Stimulated activated CD8-positive, alpha-beta memory T cell treated with anti-CD3 and anti-CD28 coated beads, Interleukin-15, amount 100 ng/mL, for 1 hour (primary cell): Measurements from ENCODE around the gene HRAS.

Experiments used
- DNase-seq: peaks from one replicate; pipeline ENCODE4 v3.0.0-alpha.2; 2020; ENCODE audit warnings: low read depth

The HRAS gene

GRCh38 chr11:553083-553987, 18.0 kb upstream of the HRAS start:
- DNase-seq = no peak

GRCh38 chr11:551596-551995, 16.2 kb upstream of the HRAS start:
- DNase-seq = no peak

- DNase-seq = no peak
Measured at GRCh38 chr11:551131-551530, 15.8 kb upstream of the HRAS start.

GRCh38 chr11:550746-551085, 15.3 kb upstream of the HRAS start:
- DNase-seq = no peak

- no peak for DNase-seq
Measured at GRCh38 chr11:550021-550745, 14.8 kb upstream of the HRAS start.

GRCh38 chr11:548700-549603, 13.6 kb upstream of the HRAS start:
- no peak for DNase-seq

GRCh38 chr11:545171-545570, 9.8 kb upstream of the HRAS start:
- DNase-seq = no peak

- DNase-seq = no peak
Measured at GRCh38 chr11:544817-545166, 9.4 kb upstream of the HRAS start.

- no peak for DNase-seq
Measured at GRCh38 chr11:541433-541885, 6.1 kb upstream of the HRAS start.

GRCh38 chr11:540583-541432, 5.4 kb upstream of the HRAS start:
- DNase-seq = no peak

- no peak for DNase-seq
Measured at GRCh38 chr11:539971-540481, 4.7 kb upstream of the HRAS start.

- no peak for DNase-seq
Measured at GRCh38 chr11:538431-539051, 3.2 kb upstream of the HRAS start.

GRCh38 chr11:537622-538430, 2.5 kb upstream of the HRAS start:
- DNase-seq = no peak

- peak; percentile 81 for DNase-seq
Measured at GRCh38 chr11:536841-537621, 1.7 kb upstream of the HRAS start, which contains the start of gene LRRC56. TSS of gene LRRC56 (plus strand) at chr11:537527. CDS start at chr11:540685, 3,158 bp downstream.

GRCh38 chr11:535210-535518, 212 bp downstream of the HRAS start:
- no peak for DNase-seq

- no peak for DNase-seq
Measured at GRCh38 chr11:534396-535209, 773 bp downstream of the HRAS start.

- no peak for DNase-seq
Measured at GRCh38 chr11:533586-534395, 1.6 kb downstream of the HRAS start.
